Measurements from ENCODE around the gene NREP.

GRCh38 chr5:111756581-111757354, at the start of gene NREP:
- TF ChIP-seq, protein P1, sequence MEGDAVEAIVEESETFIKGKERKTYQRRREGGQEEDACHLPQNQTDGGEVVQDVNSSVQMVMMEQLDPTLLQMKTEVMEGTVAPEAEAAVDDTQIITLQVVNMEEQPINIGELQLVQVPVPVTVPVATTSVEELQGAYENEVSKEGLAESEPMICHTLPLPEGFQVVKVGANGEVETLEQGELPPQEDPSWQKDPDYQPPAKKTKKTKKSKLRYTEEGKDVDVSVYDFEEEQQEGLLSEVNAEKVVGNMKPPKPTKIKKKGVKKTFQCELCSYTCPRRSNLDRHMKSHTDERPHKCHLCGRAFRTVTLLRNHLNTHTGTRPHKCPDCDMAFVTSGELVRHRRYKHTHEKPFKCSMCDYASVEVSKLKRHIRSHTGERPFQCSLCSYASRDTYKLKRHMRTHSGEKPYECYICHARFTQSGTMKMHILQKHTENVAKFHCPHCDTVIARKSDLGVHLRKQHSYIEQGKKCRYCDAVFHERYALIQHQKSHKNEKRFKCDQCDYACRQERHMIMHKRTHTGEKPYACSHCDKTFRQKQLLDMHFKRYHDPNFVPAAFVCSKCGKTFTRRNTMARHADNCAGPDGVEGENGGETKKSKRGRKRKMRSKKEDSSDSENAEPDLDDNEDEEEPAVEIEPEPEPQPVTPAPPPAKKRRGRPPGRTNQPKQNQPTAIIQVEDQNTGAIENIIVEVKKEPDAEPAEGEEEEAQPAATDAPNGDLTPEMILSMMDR (IDR thresholded peaks at IDR 0.05): no peak
- TF ChIP-seq POLR2A (IDR thresholded peaks at IDR 0.05): no peak
